ENCODE results near the gene SNUPN. TPM values are rescaled to one million over a fixed set of nuclear protein-coding genes. Genes with fewer than 3 reads are reported as not detected.

Gene SNUPN
- total and polyA plus RNA-seq, 8 donors, result 4.7 to 29.2 (median 16.4) TPM

- Histone ChIP-seq H3K9me3 (no peaks in the 10 kb centered on the region), H3K36me3 (peaks cover 0 to 15% (median 8%) of the 10 kb centered on the region in 4 donors), H3K4me1 (peaks cover 40 to 50% (median 45%) of the 10 kb centered on the region in 4 donors), H3K27me3 (no peaks in the 10 kb centered on the region), H3K4me3 (peak overlapping the region; percentile 66 to 91 (median 81)), H3K27ac (peak overlapping the region; percentile 93 to 97 (median 96))
- no peak for TF ChIP-seq POLR2A (IDR thresholded peaks at IDR 0.05)
- TF ChIP-seq POLR2AphosphoS5 (IDR thresholded peaks at IDR 0.05), result no peak
- TF ChIP-seq EP300 (IDR thresholded peaks at IDR 0.05), result no peak
- TF ChIP-seq, protein P1, sequence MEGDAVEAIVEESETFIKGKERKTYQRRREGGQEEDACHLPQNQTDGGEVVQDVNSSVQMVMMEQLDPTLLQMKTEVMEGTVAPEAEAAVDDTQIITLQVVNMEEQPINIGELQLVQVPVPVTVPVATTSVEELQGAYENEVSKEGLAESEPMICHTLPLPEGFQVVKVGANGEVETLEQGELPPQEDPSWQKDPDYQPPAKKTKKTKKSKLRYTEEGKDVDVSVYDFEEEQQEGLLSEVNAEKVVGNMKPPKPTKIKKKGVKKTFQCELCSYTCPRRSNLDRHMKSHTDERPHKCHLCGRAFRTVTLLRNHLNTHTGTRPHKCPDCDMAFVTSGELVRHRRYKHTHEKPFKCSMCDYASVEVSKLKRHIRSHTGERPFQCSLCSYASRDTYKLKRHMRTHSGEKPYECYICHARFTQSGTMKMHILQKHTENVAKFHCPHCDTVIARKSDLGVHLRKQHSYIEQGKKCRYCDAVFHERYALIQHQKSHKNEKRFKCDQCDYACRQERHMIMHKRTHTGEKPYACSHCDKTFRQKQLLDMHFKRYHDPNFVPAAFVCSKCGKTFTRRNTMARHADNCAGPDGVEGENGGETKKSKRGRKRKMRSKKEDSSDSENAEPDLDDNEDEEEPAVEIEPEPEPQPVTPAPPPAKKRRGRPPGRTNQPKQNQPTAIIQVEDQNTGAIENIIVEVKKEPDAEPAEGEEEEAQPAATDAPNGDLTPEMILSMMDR (IDR thresholded peaks at IDR 0.05), result no peak
- intact Hi-C loops (cut with DNase I; ENCODE audit: low total_unique reads), result no loop called here
- 20 to 36% (median 30%) methylated on average over 5 of the region's 5 CpGs for WGBS, 5 donors
- no peak for DNase-seq
Measured at GRCh38 chr15:75646112-75646943, 20.8 kb upstream of the SNUPN start.

- Histone ChIP-seq H3K36me3 (peaks cover 0 to 2% (median under 1%) of the 10 kb centered on the region in 4 donors), H3K27ac (no peak overlapping the region), H3K4me3 (no peak overlapping the region), H3K4me1 (peaks cover 21 to 41% (median 38%) of the 10 kb centered on the region in 4 donors), H3K27me3 (no peaks in the 10 kb centered on the region), H3K9me3 (no peaks in the 10 kb centered on the region)
- intact Hi-C loops (cut with DNase I; ENCODE audit: low total_unique reads), result no loop called here
- DNase-seq, result no peak
- WGBS, 5 donors, result 63 to 92% (median 85%) methylated on average over 2 of the region's 2 CpGs
- no peak for TF ChIP-seq POLR2AphosphoS5 (IDR thresholded peaks at IDR 0.05)
Measured at GRCh38 chr15:75644376-75644775, 18.9 kb upstream of the SNUPN start.

- Histone ChIP-seq H3K36me3 (peaks cover 0 to 10% (median 0%) of the 10 kb centered on the region in 4 donors), H3K4me3 (no peak overlapping the region), H3K9me3 (no peaks in the 10 kb centered on the region), H3K27ac (peak overlapping the region in 2 of 5 donors; percentile 93 to 95), H3K4me1 (peaks cover 21 to 54% (median 51%) of the 10 kb centered on the region in 4 donors), H3K27me3 (no peaks in the 10 kb centered on the region)
- DNase-seq, result no peak
- TF ChIP-seq, protein P1 (IDR thresholded peaks at IDR 0.05), result no peak
- TF ChIP-seq EP300 (IDR thresholded peaks at IDR 0.05) (no peak), POLR2A (IDR thresholded peaks at IDR 0.05) (no peak), POLR2AphosphoS5 (IDR thresholded peaks at IDR 0.05) (no peak)
- intact Hi-C loops (cut with DNase I; ENCODE audit: low total_unique reads), result no loop called here
- WGBS, 5 donors, result 37 to 69% (median 49%) methylated on average over 5 of the region's 5 CpGs
Measured at GRCh38 chr15:75641603-75642002, 16.1 kb upstream of the SNUPN start.

GRCh38 chr15:75641179-75641503 is 15.6 kb upstream of the SNUPN start:
- 66 to 76% (median 72%) methylated on average over 4 of the region's 4 CpGs for WGBS, 5 donors
- H3K27me3 ChIP-seq, result no peaks in the 10 kb centered on the region
- DNase-seq, result no peak
- TF ChIP-seq EP300 (IDR thresholded peaks at IDR 0.05), result no peak
- TF ChIP-seq, protein P1 (IDR thresholded peaks at IDR 0.05), result peak in 1 of 7 experiments; percentile 3
- no peak for TF ChIP-seq POLR2A (IDR thresholded peaks at IDR 0.05)
- peak overlapping the region; percentile 23 to 95 (median 93) for H3K27ac ChIP-seq
- H3K4me3 ChIP-seq, result no peak overlapping the region
- no peaks in the 10 kb centered on the region for H3K9me3 ChIP-seq
- H3K4me1 ChIP-seq, result peaks cover 16 to 54% (median 51%) of the 10 kb centered on the region in 4 donors
- H3K36me3 ChIP-seq, result peaks cover 0 to 10% (median 0%) of the 10 kb centered on the region in 4 donors
- intact Hi-C loops (cut with DNase I; ENCODE audit: low total_unique reads), result no loop called here
